Neural progenitor cell (in vitro differentiated cells): ENCODE measurements around the gene TATDN3. TPM values are rescaled to one million over a fixed set of nuclear protein-coding genes. Genes with fewer than 3 reads are reported as not detected.

Experiments
- DNase-seq: peaks from one replicate; pipeline ENCODE4 v3.0.0-alpha.2; 2016; ENCODE audit warnings: low spot score
- H2AFZ ChIP-seq: fragments of 200-600 bp; sonication (generic); replicated peaks from 2 replicates; pipeline ENCODE4 v1.6.1; 2016; ENCODE audit warnings: antibody characterized with exemption
- H3F3A ChIP-seq: fragments of 200-600 bp; sonication (generic); 2 replicates; pipeline ENCODE4 v1.6.1; 2016; ENCODE audit warnings: antibody characterized with exemption, low read depth
- H3K27ac ChIP-seq: fragments of 200-600 bp; sonication (generic); 2 replicates; pipeline ENCODE4 v1.5.1; 2016; ENCODE audit warnings: mild to moderate bottlenecking
- H3K27me3 ChIP-seq: fragments of 200-600 bp; sonication (generic); 2 replicates; pipeline ENCODE4 v1.6.1; 2016; ENCODE audit warnings: mild to moderate bottlenecking, moderate library complexity
- H3K36me3 ChIP-seq: fragments of 200-600 bp; sonication (generic); 2 replicates; pipeline ENCODE4 v1.5.1; 2016
- H3K4me1 ChIP-seq: fragments of 200-600 bp; sonication (generic); 2 replicates; pipeline ENCODE4 v1.6.1; 2016; ENCODE audit warnings: mixed run types
- H3K4me2 ChIP-seq: fragments of 200-600 bp; sonication (generic); 2 replicates; pipeline ENCODE4 v1.6.1; 2016
- H3K4me3 ChIP-seq: fragments of 200-600 bp; sonication (generic); 2 replicates; pipeline ENCODE4 v1.5.1; 2016
- H3K79me2 ChIP-seq: fragments of 200-600 bp; sonication (generic); 2 replicates; pipeline ENCODE4 v1.6.1; 2016; ENCODE audit warnings: low read depth
- H3K9ac ChIP-seq: fragments of 200-600 bp; sonication (generic); 2 replicates; pipeline ENCODE4 v1.6.1; 2016
- H3K9me3 ChIP-seq: fragments of 200-600 bp; sonication (generic); 2 replicates; pipeline ENCODE4 v1.5.1; 2016; ENCODE audit warnings: low read depth
- H4K20me1 ChIP-seq: fragments of 200-600 bp; sonication (generic); 2 replicates; pipeline ENCODE4 v1.6.1; 2016; ENCODE audit warnings: low read depth
- H3K27ac Mint-ChIP-seq: 3 replicates; pipeline ENCODE4 v1.8.0; 2021; ENCODE audit warnings: mixed read lengths
- H3K27me3 Mint-ChIP-seq: 2 replicates; pipeline ENCODE4 v1.8.0; 2022; ENCODE audit warnings: low read depth, mild to moderate bottlenecking, inconsistent platforms, moderate library complexity, mixed read lengths; ENCODE audit not compliant: insufficient read depth
- H3K36me3 Mint-ChIP-seq: 3 replicates; pipeline ENCODE4 v1.8.0; 2021; ENCODE audit warnings: mixed read lengths
- H3K4me1 Mint-ChIP-seq: 3 replicates; pipeline ENCODE4 v1.8.0; 2021; ENCODE audit warnings: mixed read lengths
- H3K4me3 Mint-ChIP-seq: 3 replicates; pipeline ENCODE4 v1.8.0; 2021; ENCODE audit warnings: mild to moderate bottlenecking, moderate library complexity, mixed read lengths
- H3K9me3 Mint-ChIP-seq: 3 replicates; pipeline ENCODE4 v1.8.0; 2020; ENCODE audit warnings: mixed read lengths
- CTCF ChIP-seq: fragments of 200-600 bp; sonication (generic); IDR thresholded peaks from 2 replicates; pipeline ENCODE4 v1.5.1; 2017; ENCODE audit warnings: antibody characterized with exemption, mild to moderate bottlenecking
- EZH2 ChIP-seq: fragments of 200-600 bp; sonication (generic); IDR thresholded peaks from 2 replicates; pipeline ENCODE4 v1.6.1; 2017; ENCODE audit warnings: antibody characterized with exemption, mild to moderate bottlenecking, moderate library complexity
- EZH2phosphoT487 ChIP-seq: fragments of 200-600 bp; sonication (generic); IDR thresholded peaks from 2 replicates; pipeline ENCODE4 v1.6.1; 2017; ENCODE audit warnings: antibody characterized with exemption
- total RNA-seq: library from RNA; depleted of rRNA; stranded (reverse); fragments of >200 nt; gene quantifications from 2 replicates; pipeline ENCODE4 v1.2.3, GENCODE V29; 2015; ENCODE audit warnings: low replicate concordance

The TATDN3 gene
- total RNA-seq, 1 donor from 2014 or later: 18.8 TPM

- Histone ChIP-seq H3K4me2 (no peak overlapping the region), H3K79me2 (peaks cover 43% of the 10 kb centered on the region), H3K9ac (no peak overlapping the region), H3F3A (peaks cover 15% of the 10 kb centered on the region), H3K4me3 (no peak overlapping the region), H2AFZ (no peak overlapping the region), H4K20me1 (peaks cover 64% of the 10 kb centered on the region), H3K36me3 (no peaks in the 10 kb centered on the region), H3K27ac (no peak overlapping the region), H3K27me3 (no peaks in the 10 kb centered on the region), H3K9me3 (no peaks in the 10 kb centered on the region), H3K4me1 (no peaks in the 10 kb centered on the region)
- Mint-ChIP-seq H3K27me3 (no peaks in the 10 kb centered on the region), H3K9me3 (peaks cover 4% of the 10 kb centered on the region), H3K27ac (no peak overlapping the region), H3K4me1 (peaks cover 2% of the 10 kb centered on the region), H3K4me3 (no peak overlapping the region), H3K36me3 (peaks cover 8% of the 10 kb centered on the region)
- TF ChIP-seq EZH2phosphoT487 (no peak), EZH2 (no peak), CTCF (no peak)
- DNase-seq: no peak
Measured at GRCh38 chr1:212754680-212755079, 37.0 kb upstream of the TATDN3 start.

- H3K36me3 ChIP-seq: no peaks in the 10 kb centered on the region
- peaks cover 84% of the 10 kb centered on the region for H3K79me2 ChIP-seq
- no peaks in the 10 kb centered on the region for H3K9me3 ChIP-seq
- H3K4me3 Mint-ChIP-seq: no peak overlapping the region
- H2AFZ ChIP-seq: no peak overlapping the region
- H3F3A ChIP-seq: no peaks in the 10 kb centered on the region
- no peak overlapping the region for H3K27ac Mint-ChIP-seq
- no peaks in the 10 kb centered on the region for H3K27me3 ChIP-seq
- peaks cover 51% of the 10 kb centered on the region for H4K20me1 ChIP-seq
- H3K4me1 ChIP-seq: no peaks in the 10 kb centered on the region
- H3K4me2 ChIP-seq: no peak overlapping the region
- peaks cover 10% of the 10 kb centered on the region for H3K9me3 Mint-ChIP-seq
- no peak for TF ChIP-seq EZH2
- no peak for TF ChIP-seq EZH2phosphoT487
- TF ChIP-seq CTCF: no peak
- DNase-seq: no peak
- H3K4me1 Mint-ChIP-seq: no peaks in the 10 kb centered on the region
- H3K27me3 Mint-ChIP-seq: peaks cover 6% of the 10 kb centered on the region
- no peak overlapping the region for H3K27ac ChIP-seq
- H3K4me3 ChIP-seq: no peak overlapping the region
- peaks cover 39% of the 10 kb centered on the region for H3K36me3 Mint-ChIP-seq
- H3K9ac ChIP-seq: no peak overlapping the region
Measured at GRCh38 chr1:212759683-212760082, 32.0 kb upstream of the TATDN3 start.

GRCh38 chr1:212760126-212760823 is 31.4 kb upstream of the TATDN3 start:
- no peak overlapping the region for H2AFZ ChIP-seq
- H3K4me3 Mint-ChIP-seq: no peak overlapping the region
- H3K4me1 Mint-ChIP-seq: no peaks in the 10 kb centered on the region
- H3K79me2 ChIP-seq: peaks cover 85% of the 10 kb centered on the region
- no peak overlapping the region for H3K4me3 ChIP-seq
- H3F3A ChIP-seq: no peaks in the 10 kb centered on the region
- no peaks in the 10 kb centered on the region for H3K27me3 ChIP-seq
- no peak overlapping the region for H3K4me2 ChIP-seq
- no peak overlapping the region for H3K9ac ChIP-seq
- H4K20me1 ChIP-seq: peaks cover 45% of the 10 kb centered on the region
- no peaks in the 10 kb centered on the region for H3K4me1 ChIP-seq
- H3K27me3 Mint-ChIP-seq: peaks cover 6% of the 10 kb centered on the region
- peak; percentile 65 for DNase-seq
- H3K36me3 ChIP-seq: no peaks in the 10 kb centered on the region
- TF ChIP-seq CTCF (peak; percentile 59), EZH2phosphoT487 (no peak), EZH2 (no peak)
- peaks cover 45% of the 10 kb centered on the region for H3K36me3 Mint-ChIP-seq
- H3K27ac ChIP-seq: no peak overlapping the region
- H3K9me3 ChIP-seq: no peaks in the 10 kb centered on the region
- H3K9me3 Mint-ChIP-seq: peaks cover 15% of the 10 kb centered on the region
- H3K27ac Mint-ChIP-seq: no peak overlapping the region
